HUDEP-2 (cell line): ENCODE results near the gene MAPK8IP2.
"Not testable (repeated sequence)": the region's sequence is repeated elsewhere in the genome, so short reads cannot be mapped to it uniquely, and the experiment has no call there.

ENCODE experiments used
- DNase-seq, 76 experiments: peaks; one replicate each; lab custom pipeline; 2025; ENCODE audit not compliant: unreplicated experiment in 76 of 76; lab: John Stamatoyannopoulos, UW

The MAPK8IP2 gene

DNA sequence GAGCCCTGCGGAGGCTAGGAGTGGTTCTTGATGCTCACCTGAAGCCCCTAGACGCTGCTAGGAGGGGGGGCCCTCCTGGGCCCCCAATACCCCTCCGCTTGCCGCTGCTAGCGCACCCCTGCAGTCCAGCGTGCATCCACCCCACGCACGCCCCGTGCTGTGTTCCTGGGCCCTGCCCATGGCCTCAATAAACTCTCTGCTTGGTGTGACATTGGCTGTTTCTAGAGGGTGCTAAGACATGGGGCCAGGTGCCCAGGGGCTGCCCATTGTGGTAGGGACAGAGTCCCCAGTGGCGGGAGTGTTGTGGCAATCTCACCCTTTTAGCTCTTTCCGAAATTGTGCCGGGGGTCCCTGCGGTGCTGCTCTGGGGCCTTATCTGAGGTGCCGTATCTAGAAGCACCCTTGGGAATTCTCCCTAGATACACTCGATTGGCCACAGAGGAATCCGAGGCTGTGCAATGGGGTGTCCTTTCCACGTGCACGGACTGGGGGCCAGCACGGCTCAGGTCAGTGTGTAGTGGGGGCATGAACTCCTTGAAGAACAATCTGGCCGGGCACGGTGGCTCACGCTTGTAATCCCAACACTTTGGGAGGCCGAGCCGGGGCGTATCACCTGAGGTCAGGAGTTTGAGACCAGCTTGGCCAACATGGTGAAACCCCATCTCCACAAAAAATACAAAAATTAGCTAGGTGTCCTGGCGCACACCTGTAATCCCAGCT, 10.9 kb downstream of the MAPK8IP2 start:
- no peak for DNase-seq

DNA sequence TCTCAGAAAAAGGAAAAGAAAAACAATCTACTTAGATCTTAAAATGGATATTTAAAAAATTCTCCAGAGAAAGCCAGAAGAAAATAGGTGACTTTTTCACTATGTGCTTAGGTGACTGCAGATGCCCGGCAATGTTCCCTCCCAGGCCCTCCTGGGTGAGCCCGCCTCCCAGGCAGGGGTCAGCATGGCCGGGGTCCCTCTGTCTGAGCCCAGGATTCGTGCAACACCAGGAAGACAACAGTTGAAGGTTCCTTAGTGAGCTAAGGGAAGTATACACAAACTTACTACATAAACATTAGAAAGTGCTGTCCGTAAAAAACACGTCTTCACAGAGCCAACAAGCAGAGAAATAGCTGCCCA, 11.6 kb downstream of the MAPK8IP2 start:
- DNase-seq: no peak

- no peak for DNase-seq
Observed at GRCh38 chr22:50612528-50613221, 12.1 kb downstream of the MAPK8IP2 start.

- DNase-seq: peak in 1 of 76 experiments; percentile 4
Observed at GRCh38 chr22:50613291-50613981, 12.8 kb downstream of the MAPK8IP2 start.

DNA sequence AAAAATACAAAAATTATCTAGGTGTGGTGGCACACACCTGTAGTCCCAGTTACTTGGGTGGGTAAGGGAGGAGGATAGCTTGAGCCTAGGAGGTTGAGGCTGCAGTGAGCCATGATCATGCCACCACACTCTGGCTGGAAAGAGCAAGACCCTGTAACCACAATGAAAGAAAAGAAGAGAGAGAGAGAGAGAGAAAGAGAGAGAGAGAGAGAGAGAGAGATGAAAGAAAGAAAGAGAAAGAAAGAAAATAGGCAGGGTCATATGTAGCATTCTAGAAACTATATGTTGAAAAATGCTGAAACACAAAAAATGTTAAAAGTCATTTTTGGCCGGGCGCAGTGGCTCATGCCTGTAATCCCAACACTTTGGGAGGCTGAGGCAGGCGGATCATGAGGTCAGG, 13.7 kb downstream of the MAPK8IP2 start:
- DNase-seq: not testable (repeated sequence)

DNA sequence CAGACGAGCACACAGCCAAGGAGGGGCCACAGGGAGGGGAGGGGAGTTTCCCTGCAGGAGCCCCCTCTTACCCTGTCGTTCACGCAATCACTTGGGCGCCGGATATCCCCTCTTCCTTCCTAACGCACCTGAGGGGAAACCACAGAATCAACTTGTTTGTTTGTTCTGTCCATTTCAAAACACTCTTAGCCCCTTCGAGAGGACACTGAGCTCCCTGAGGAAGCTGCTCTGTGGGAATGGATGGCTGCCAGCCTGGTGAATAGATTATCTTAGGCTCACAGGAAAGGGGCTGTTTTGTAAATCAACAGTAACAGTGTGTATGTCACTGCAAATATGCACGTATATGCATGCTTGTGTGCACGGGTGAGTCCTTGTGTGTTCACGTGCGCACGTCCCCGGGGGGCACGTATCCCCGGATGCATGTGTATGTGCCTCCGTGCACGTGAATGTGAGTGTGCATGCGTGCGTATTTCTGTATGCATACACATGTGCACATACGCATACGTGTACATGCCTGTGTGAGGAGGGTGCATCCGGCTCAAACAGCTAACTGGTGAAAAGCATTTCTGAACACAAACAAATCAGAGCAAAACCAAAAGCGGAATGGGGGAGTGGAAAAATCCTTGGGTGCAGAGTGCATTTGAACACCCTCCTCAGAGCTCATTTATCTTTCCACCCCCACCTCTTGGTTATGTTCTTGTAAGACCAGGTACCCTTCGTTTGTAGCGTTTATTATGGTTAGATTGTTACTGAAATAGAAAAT, 20.2 kb downstream of the MAPK8IP2 start:
- peak in 7 of 76 experiments; percentile 4 to 64 (median 36) for DNase-seq

GRCh38 chr22:50621356-50621880, 20.8 kb downstream of the MAPK8IP2 start:
- DNase-seq: peak in 2 of 76 experiments; percentile 4 to 17

- no peak for DNase-seq
Observed at GRCh38 chr22:50621948-50622722, 21.5 kb downstream of the MAPK8IP2 start.

DNA sequence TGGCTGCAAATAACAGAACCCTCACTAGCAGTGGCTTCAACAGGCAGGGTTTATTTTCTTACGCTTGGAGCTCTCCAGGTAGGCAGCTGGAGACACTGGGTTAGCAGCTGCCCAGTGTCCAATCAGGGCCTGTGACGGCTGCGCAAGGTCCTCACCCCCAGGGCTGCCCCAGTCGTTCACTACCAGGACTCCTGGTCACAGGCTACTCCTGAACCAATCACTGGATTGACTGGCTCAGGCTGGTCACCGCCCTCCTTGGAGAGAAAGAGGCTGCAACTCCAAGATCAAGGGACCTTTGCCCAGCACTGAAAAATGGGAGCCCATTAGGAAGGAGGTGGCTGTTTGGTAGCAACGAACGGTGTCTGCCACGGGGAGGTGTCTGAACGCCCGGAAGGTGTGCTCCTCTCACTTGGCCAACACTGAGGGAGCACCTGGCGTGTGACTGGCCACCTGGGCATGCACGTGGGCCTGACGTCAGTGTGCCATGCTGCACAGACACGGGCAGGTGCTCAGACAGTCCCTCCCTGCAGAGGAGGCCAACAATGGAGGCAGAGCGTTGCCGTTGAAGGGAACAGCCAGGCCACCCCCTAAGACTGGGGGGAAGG, 22.2 kb downstream of the MAPK8IP2 start:
- DNase-seq: no peak

DNA sequence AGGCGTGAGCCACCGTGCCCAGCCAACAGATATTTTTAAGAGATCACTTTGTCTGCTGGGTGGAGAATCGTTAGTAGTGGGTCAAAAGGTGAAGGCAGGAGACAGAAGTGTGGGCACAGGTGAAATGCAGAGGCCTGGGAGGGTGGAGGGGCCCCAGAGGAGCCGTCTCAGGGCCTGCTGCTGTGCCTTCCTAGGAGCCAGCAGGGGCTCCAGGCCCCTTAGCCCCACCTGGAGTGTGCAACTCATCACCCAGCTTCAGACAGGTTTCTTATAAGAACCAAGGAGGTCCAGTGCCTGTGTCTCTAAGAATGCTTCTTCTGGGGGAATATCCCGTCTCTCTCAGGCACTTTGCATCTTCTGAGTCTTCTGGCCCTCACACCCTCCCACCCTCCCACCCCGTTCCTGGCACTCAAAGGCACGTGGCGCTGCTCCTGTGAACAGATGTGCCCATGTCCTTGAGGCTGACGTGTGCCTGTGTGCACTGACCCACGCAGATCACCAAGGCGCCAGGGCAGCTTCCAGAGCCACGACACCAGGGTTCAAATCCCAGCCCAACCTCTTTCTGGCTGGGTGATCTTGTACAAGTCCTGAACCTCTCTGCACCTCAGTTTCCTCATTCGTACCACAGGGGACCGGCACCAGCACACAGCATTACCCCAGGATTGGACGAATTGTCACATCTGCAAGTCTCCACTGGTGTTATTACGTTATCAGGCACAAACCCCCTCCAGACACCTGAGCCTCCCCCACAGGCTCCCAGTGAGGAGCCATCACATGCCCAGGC, 23.9 kb downstream of the MAPK8IP2 start:
- DNase-seq: no peak

GRCh38 chr22:50625131-50625567, 24.6 kb downstream of the MAPK8IP2 start:
- no peak for DNase-seq

GRCh38 chr22:50625568-50626313, 25.1 kb downstream of the MAPK8IP2 start:
- no peak for DNase-seq

DNA sequence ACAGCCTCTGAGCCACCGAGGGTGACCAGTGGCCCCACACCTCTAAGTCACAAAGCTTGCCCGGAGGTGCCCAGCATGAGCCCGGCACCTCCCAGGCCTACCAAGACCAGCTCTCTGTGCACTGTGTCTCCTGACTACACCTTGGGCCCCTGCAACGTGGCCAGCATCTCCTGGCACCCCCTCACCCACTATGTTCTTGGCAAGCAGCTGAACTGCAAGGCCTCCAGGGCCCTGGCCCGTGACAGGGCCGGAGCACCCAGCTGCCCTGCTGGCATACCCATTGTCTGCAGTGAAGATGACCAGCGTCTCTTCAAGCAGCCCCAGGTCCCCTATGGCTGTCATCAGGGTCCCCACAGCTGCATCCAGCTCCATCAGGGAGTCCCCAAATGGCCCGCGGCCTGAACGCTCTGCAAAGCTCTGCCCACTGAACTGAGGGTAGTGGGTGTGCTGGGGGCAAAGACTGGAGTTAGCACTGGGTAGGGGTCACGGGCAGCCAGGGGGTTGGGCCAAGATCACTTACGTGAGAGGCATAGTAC, 25.8 kb downstream of the MAPK8IP2 start:
- DNase-seq: no peak

- DNase-seq: no peak
Observed at GRCh38 chr22:50626850-50627641, 26.5 kb downstream of the MAPK8IP2 start.

DNA sequence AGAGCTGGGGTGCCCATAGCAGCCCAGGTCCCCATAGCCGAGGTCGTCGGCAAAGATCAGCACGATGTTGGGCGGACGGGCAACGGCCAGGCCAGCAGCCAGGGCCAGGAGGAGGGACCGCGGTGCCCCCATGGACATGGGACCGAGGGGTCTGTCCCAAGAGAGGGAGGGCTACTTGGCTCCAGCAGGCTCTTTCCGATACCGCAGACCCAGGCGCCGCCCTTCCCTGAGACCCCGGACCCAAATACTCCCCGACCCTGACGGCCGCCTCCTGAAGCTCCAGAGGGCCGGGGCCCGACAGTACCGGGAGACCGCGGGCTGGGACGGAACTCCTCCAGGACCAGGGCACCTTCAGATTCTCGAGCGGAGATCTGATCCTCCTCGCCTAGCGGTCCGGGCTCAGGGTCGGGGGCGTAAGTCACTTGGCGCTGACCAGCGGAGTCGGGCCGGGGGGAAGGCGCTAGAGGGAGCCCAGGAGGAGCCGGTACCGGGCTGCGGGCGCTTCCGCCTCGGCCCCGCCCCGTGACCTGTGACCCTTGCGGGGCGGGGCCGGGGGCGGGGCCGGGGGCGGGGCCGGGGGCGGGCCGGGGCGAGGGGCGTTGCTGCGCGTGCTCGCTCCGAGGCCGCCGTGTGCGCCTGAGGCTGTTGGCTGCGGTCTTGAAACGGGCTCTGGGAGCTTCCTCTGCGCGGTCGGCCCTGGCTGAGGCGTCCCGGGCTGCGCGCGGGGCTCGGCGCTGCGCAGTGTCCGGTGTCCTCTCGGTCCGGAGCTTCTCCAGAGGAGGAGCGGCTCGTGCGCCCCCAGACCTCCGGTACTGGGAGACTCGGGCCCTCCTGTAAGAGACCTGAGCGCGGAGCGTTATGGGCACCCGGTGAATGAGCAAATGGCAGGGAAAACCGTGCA, 27.3 kb downstream of the MAPK8IP2 start, which contains the start of gene ARSA:
ARSA (minus strand) TSS at position 511 of the 901 bp plus-strand sequence; CDS start at position 138, 373 bp downstream.
- DNase-seq: peak in 72 of 76 experiments; percentile 4 to 85 (median 64)
